SJSA1 (cell line): ENCODE data around the gene ARHGEF10L. TPM values are rescaled to one million over a fixed set of nuclear protein-coding genes. Genes with fewer than 3 reads are reported as not detected.

ENCODE experiments used
- DNase-seq, 2 experiments: peaks; one replicate each; pipeline ENCODE4 v3.0.0-alpha.2; 2015 to 2020; ENCODE audit warnings: low spot score in 2 of 2, low read depth in 1 of 2
- H3K27ac ChIP-seq: fragments of 250-450 bp; sonication (Bioruptor Pico); 2 replicates; pipeline ENCODE4 v1.5.1; 2020; ENCODE audit warnings: mild to moderate bottlenecking, moderate library complexity
- H3K27me3 ChIP-seq: fragments of 250-450 bp; sonication (Bioruptor Pico); replicated peaks from 2 replicates; pipeline ENCODE4 v1.5.1; 2020; ENCODE audit warnings: mild to moderate bottlenecking, moderate library complexity
- H3K36me3 ChIP-seq: fragments of 250-450 bp; sonication (Bioruptor Pico); 2 replicates; pipeline ENCODE4 v1.5.1; 2020; ENCODE audit warnings: mild to moderate bottlenecking
- H3K4me1 ChIP-seq: fragments of 250-450 bp; sonication (Bioruptor Pico); replicated peaks from 2 replicates; pipeline ENCODE4 v1.6.1; 2021; ENCODE audit warnings: mild to moderate bottlenecking
- H3K4me3 ChIP-seq: fragments of 250-450 bp; sonication (Bioruptor Pico); 2 replicates; pipeline ENCODE4 v1.5.1; 2020; ENCODE audit warnings: mild to moderate bottlenecking
- H3K9me3 ChIP-seq: fragments of 250-450 bp; sonication (Bioruptor Pico); replicated peaks from 2 replicates; pipeline ENCODE4 v1.5.1; 2020; ENCODE audit warnings: mild to moderate bottlenecking
- total RNA-seq: library from RNA; depleted of rRNA; stranded (reverse); fragments of >200 nt; shearing (Covaris generic); gene quantifications from 2 replicates; pipeline ENCODE4 v1.2.3, GENCODE V29; 2014

The ARHGEF10L gene
- total RNA-seq, 1 experiment from 2014 or later: 12.8 TPM

GRCh38 chr1:17632541-17633184 lies 93.2 kb downstream of the ARHGEF10L start:
- H3K4me3 ChIP-seq: no peak overlapping the region
- no peak for DNase-seq
- peaks cover 36% of the 10 kb centered on the region for H3K4me1 ChIP-seq
- H3K27ac ChIP-seq: no peak overlapping the region
- H3K9me3 ChIP-seq: no peaks in the 10 kb centered on the region
- no peaks in the 10 kb centered on the region for H3K27me3 ChIP-seq
- H3K36me3 ChIP-seq: peaks cover 36% of the 10 kb centered on the region

GRCh38 chr1:17633654-17634053 lies 94.2 kb downstream of the ARHGEF10L start:
- Histone ChIP-seq H3K4me3 (no peak overlapping the region), H3K36me3 (peaks cover 45% of the 10 kb centered on the region), H3K27me3 (no peaks in the 10 kb centered on the region), H3K27ac (no peak overlapping the region), H3K4me1 (peaks cover 36% of the 10 kb centered on the region), H3K9me3 (no peaks in the 10 kb centered on the region)
- peak in 1 of 2 experiments; percentile 15 for DNase-seq

GRCh38 chr1:17635276-17635675 lies 95.8 kb downstream of the ARHGEF10L start:
- no peaks in the 10 kb centered on the region for H3K9me3 ChIP-seq
- no peaks in the 10 kb centered on the region for H3K27me3 ChIP-seq
- H3K4me3 ChIP-seq: no peak overlapping the region
- H3K36me3 ChIP-seq: peaks cover 56% of the 10 kb centered on the region
- H3K27ac ChIP-seq: no peak overlapping the region
- DNase-seq: no peak
- peaks cover 36% of the 10 kb centered on the region for H3K4me1 ChIP-seq

DNA sequence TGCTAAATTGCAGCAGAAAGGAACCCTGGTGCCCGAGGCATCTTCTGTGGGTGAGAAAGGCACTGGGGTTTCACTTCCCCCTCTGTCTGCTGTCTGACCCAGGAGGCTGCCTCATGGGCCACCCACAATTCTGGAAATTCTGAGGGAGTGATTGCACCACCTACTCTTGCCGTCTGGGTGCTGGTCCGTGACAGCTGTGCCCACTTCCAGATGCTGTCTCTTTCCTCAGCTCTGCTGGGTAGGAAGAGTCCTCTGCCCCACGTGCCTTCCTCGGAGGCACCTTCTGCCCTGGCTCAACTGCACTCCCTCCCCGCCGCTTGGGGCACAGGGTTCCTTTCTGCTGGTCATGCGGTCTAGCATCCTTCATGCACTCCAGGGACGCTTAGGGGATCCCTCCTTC lies 96.3 kb downstream of the ARHGEF10L start:
- H3K4me1 ChIP-seq: peaks cover 36% of the 10 kb centered on the region
- H3K36me3 ChIP-seq: peaks cover 56% of the 10 kb centered on the region
- no peaks in the 10 kb centered on the region for H3K9me3 ChIP-seq
- H3K27me3 ChIP-seq: no peaks in the 10 kb centered on the region
- peak in 1 of 2 experiments; percentile 26 for DNase-seq
- no peak overlapping the region for H3K27ac ChIP-seq
- no peak overlapping the region for H3K4me3 ChIP-seq

DNA sequence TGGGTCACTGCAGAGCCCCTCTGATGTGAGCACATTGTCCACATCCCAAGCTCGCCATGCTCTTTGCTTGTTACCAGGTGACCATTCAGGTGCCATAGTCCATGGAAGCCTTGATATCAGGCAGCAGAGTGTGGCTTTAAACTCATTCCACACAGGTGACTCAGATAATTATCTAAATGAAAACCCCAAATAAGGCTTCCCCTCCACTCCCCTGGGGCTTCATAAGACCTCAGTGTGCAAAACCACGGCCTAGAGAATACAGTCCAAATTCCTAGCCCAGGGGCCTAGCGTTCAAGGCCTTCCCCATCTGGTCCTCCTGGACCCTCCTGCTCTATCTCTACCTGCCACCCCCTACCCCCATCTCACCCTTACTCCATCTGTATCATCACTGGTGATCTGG lies 97.1 kb downstream of the ARHGEF10L start:
- no peaks in the 10 kb centered on the region for H3K27me3 ChIP-seq
- H3K9me3 ChIP-seq: no peaks in the 10 kb centered on the region
- no peak for DNase-seq
- H3K4me1 ChIP-seq: peaks cover 36% of the 10 kb centered on the region
- H3K27ac ChIP-seq: no peak overlapping the region
- H3K4me3 ChIP-seq: no peak overlapping the region
- peaks cover 62% of the 10 kb centered on the region for H3K36me3 ChIP-seq

GRCh38 chr1:17637055-17637454 lies 97.6 kb downstream of the ARHGEF10L start:
- H3K27me3 ChIP-seq: no peaks in the 10 kb centered on the region
- H3K36me3 ChIP-seq: peaks cover 59% of the 10 kb centered on the region
- H3K4me3 ChIP-seq: no peak overlapping the region
- DNase-seq: no peak
- no peaks in the 10 kb centered on the region for H3K9me3 ChIP-seq
- H3K4me1 ChIP-seq: peaks cover 36% of the 10 kb centered on the region
- H3K27ac ChIP-seq: no peak overlapping the region

DNA sequence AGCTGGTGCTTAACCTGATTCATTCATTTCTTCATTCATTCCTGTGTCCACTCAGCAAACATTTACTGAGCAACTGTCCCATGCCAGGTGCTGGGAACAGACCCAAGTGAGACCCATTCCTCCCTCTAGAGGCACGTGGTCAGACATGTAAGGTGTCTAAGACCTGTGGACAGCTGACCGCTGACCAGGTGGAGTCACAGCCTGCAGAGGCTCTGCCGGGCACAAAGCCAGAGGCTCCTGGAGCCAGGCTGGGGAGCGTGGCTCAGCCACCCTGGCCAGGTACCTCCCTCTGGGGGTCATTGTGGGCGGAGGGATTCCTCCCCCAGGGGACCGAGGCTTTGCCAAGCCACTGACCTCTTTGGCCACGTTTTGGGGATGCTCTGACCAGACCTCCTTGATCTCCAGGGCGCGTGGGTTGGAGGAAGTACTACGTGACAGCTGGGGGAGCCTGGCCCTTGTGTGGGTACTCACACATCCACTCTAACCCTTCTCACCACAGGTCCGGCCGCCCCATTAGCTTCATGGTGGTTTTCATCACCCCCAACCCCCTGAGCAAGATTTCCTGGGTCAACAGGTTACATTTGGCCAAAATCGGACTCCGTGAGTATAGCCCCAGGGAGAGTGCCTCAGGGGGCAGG lies 100.3 kb downstream of the ARHGEF10L start:
- no peaks in the 10 kb centered on the region for H3K9me3 ChIP-seq
- peaks cover 21% of the 10 kb centered on the region for H3K4me1 ChIP-seq
- no peak for DNase-seq
- H3K27ac ChIP-seq: no peak overlapping the region
- H3K36me3 ChIP-seq: peaks cover 45% of the 10 kb centered on the region
- H3K4me3 ChIP-seq: no peak overlapping the region
- no peaks in the 10 kb centered on the region for H3K27me3 ChIP-seq

DNA sequence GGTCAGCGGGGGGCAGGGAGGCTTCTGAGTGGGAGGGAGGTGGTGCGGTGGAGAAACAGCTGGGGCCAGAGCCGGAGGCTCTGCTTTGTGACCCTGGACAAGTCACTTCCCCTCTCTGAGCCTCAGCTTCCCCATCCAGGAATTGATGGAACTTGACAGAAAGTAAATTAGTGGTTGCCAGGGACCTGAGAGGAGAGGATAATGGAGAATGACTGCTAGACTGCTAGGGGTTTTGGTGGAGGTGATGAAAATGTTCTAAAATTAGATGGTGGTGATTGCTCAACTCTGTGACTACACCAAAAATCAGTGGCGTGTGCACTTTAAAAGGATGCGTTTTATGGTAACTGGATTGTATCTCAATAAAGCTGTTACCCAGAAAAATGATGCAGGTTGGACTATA lies 100.9 kb downstream of the ARHGEF10L start:
- H3K27me3 ChIP-seq: no peaks in the 10 kb centered on the region
- no peak overlapping the region for H3K27ac ChIP-seq
- peaks cover 18% of the 10 kb centered on the region for H3K4me1 ChIP-seq
- no peak overlapping the region for H3K4me3 ChIP-seq
- no peak for DNase-seq
- H3K36me3 ChIP-seq: peaks cover 39% of the 10 kb centered on the region
- H3K9me3 ChIP-seq: no peaks in the 10 kb centered on the region

DNA sequence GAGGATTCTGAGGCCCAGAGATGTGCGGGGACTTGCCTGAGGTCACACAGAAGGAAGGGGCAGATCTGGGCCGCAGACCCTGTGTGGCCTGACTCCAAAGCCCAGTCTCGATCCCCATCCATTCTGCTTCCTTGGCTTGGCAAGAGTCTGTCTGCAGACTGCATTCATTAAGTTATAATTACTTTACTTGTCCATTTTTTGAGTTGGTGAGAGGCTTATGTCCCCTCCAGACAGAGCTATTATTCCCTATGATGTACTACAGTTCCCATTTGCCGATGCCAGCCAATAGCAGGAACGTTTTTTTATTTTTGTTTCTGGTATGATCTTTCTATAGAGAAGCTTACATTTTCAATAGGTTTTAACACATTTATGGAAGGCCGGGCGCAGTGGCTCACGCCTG lies 101.5 kb downstream of the ARHGEF10L start:
- H3K27me3 ChIP-seq: no peaks in the 10 kb centered on the region
- peaks cover 34% of the 10 kb centered on the region for H3K36me3 ChIP-seq
- no peak for DNase-seq
- H3K27ac ChIP-seq: no peak overlapping the region
- H3K4me3 ChIP-seq: no peak overlapping the region
- H3K9me3 ChIP-seq: no peaks in the 10 kb centered on the region
- H3K4me1 ChIP-seq: peaks cover 12% of the 10 kb centered on the region

- H3K4me3 ChIP-seq: no peak overlapping the region
- H3K4me1 ChIP-seq: no peaks in the 10 kb centered on the region; the same call in 1 of the 2 replicates
- H3K27ac ChIP-seq: no peak overlapping the region
- H3K9me3 ChIP-seq: no peaks in the 10 kb centered on the region
- DNase-seq: no peak
- peaks cover 27% of the 10 kb centered on the region for H3K36me3 ChIP-seq
- H3K27me3 ChIP-seq: no peaks in the 10 kb centered on the region
Observed at GRCh38 chr1:17642169-17642568, 102.7 kb downstream of the ARHGEF10L start.

DNA sequence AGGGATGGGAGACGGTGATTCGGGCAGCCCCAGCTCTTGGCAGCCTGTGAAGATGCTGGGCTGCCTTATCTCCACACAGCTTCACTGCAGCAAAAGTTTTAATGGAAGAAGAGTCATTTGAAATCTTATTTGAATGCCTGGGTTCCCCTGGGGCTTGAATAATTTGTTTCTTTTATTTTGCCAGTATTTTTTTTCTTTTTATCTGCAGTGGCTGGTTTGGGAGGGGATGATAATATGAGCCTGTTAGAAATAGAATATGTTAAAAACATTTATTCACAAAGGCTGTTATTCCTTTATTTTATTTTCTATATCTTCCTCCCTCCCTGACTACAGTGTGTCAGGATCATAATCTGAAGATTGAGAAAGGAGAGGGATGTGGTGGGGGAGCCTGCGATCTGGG lies 103.4 kb downstream of the ARHGEF10L start:
- Histone ChIP-seq H3K27me3 (no peaks in the 10 kb centered on the region), H3K27ac (no peak overlapping the region), H3K9me3 (no peaks in the 10 kb centered on the region), H3K36me3 (peaks cover 23% of the 10 kb centered on the region), H3K4me3 (no peak overlapping the region), H3K4me1 (no peaks in the 10 kb centered on the region)
- no peak for DNase-seq

DNA sequence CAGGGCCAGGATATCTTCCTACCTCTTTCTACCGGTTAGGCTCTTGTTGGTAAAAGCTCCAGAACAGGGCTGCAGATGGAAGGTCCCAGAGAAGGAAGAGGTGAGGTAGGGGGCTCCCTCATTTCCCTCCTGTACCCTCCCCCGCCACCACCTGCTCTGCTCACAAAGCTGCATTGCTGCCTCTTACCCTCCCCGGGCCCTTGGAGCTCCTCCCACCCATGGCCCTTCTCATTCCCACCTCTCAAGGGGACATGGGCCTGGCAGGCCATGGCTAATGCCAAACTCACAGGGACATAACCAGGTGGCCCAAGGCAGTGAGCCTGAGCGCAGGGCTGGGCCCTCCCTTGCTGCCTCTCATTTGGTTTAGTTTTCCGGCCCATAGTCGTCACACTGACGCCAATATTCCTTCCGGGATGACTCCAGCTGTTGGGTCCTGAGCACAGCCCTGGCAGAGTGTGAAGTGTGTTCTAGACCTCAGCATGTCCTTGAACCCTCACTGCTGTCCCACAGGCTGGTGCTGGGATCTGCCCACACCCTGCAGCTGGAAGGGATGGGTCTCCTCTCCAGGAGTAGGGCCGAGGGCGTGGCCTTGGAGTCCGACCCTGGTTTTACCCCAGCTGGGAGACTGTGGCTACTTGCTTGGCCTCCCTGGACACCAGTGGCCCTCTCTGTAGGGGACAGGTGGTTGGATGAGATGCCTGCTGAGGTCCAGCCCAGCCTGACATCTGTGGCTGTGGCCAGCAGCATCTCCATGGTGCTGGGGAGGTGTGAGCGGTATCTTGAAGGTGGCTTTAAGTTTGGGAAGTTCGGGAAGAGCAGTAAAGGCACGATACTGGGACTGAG lies 104.6 kb downstream of the ARHGEF10L start:
- Histone ChIP-seq H3K4me1 (no peaks in the 10 kb centered on the region), H3K36me3 (peaks cover 12% of the 10 kb centered on the region), H3K9me3 (no peaks in the 10 kb centered on the region), H3K27me3 (no peaks in the 10 kb centered on the region), H3K27ac (no peak overlapping the region), H3K4me3 (no peak overlapping the region)
- no peak for DNase-seq

GRCh38 chr1:17645068-17645911 lies 105.8 kb downstream of the ARHGEF10L start:
- H3K9me3 ChIP-seq: no peaks in the 10 kb centered on the region
- H3K4me3 ChIP-seq: no peak overlapping the region
- peaks cover 5% of the 10 kb centered on the region; the same call in 1 of the 2 replicates for H3K36me3 ChIP-seq
- no peaks in the 10 kb centered on the region for H3K4me1 ChIP-seq
- H3K27ac ChIP-seq: no peak overlapping the region
- no peak for DNase-seq
- no peaks in the 10 kb centered on the region for H3K27me3 ChIP-seq
